ENCODE results near the gene SIPA1L3. TPM values are rescaled to one million over a fixed set of nuclear protein-coding genes. Genes with fewer than 3 reads are reported as not detected.
A peak's percentile ranks its signal among the peaks of the same experiment; 100 is the strongest.

The SIPA1L3 gene
- total RNA-seq, 4 donors from 2014 or later = 50.0 to 69.8 (median 53.6) TPM

GRCh38 chr19:37970699-37971098, 63.7 kb downstream of the SIPA1L3 start:
- H3K4me3 ChIP-seq (ENCODE audit: low read depth, poor library complexity, severe bottlenecking) = no peak overlapping the region
- DNase-seq (ENCODE audit: low spot score in 2 of 2) = no peak
- WGBS, 2 donors = 99% methylated on average over 4 of the region's 4 CpGs
- intact Hi-C loops (cut with DNase I; ENCODE audit: low total_unique reads) = loop anchor here (1.0 kb wide), 1 partner anchor 17 kb away; no protein-coding TSS in a partner anchor
- no peak for TF ChIP-seq POLR2A (IDR thresholded peaks at IDR 0.05)
- TF ChIP-seq CTCF (IDR thresholded peaks at IDR 0.05) = no peak

DNA sequence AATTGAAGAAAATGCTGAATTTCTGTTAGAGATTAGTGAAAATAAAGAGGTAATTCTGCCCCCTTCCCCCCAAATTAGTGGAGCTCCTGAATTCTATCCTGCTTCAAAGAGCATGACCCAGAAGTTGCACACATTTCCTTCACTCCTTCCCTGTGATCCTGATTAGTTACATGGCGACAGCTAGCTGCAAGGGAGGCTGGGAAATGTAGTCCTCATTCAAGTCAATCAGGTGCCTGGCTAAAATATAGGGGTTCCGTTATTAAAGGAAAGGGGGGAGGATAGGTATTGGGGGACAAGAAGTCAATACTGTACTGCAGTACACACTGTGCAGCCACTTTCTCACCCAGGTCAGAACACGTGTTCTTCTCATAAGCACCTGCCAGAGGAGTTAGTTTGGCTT, 65.8 kb downstream of the SIPA1L3 start:
- no peak for DNase-seq (ENCODE audit: low spot score in 2 of 2)
- WGBS, 2 donors = 96 to 100% methylated on average over 3 of the region's 3 CpGs

DNA sequence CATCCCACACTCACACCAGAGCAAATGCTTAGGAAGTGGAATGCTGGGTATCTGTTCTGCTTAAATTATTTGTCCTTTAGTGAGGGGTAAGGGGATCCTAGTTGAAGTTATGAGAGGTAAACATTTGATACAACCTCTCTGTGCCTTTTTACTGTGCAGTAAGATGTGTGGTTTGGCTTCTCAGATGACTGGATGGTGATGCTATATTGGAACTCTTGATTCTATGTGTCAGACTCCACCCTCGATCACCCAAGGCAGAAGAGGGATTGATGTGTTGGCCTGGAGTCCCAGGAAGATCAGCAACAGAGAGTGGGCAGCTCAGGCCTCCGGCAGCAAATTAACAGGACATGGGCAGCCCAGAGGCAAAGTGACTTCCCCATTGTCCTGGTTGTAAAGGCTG, 66.7 kb downstream of the SIPA1L3 start:
- DNase-seq (ENCODE audit: low spot score in 2 of 2) = no peak
- WGBS, 2 donors = 91 to 93% methylated on average over 2 of the region's 2 CpGs
- TF ChIP-seq CTCF (IDR thresholded peaks at IDR 0.05) = no peak
- no peak for TF ChIP-seq POLR2A (IDR thresholded peaks at IDR 0.05)
- intact Hi-C loops (cut with DNase I; ENCODE audit: low total_unique reads) = no loop called here
- H3K4me3 ChIP-seq (ENCODE audit: low read depth, poor library complexity, severe bottlenecking) = no peak overlapping the region

More for the DNA sequence above, 65.8 kb downstream of the SIPA1L3 start:
- no peak for TF ChIP-seq CTCF (IDR thresholded peaks at IDR 0.05)
- TF ChIP-seq POLR2A (IDR thresholded peaks at IDR 0.05) = no peak
- intact Hi-C loops (cut with DNase I; ENCODE audit: low total_unique reads) = no loop called here
- no peak overlapping the region for H3K4me3 ChIP-seq (ENCODE audit: low read depth, poor library complexity, severe bottlenecking)

- 86 to 89% methylated on average over 13 of the region's 13 CpGs for WGBS, 2 donors
- TF ChIP-seq POLR2A (IDR thresholded peaks at IDR 0.05) (no peak), CTCF (IDR thresholded peaks at IDR 0.05) (no peak)
- intact Hi-C loops (cut with DNase I; ENCODE audit: low total_unique reads) = no loop called here
- no peak overlapping the region for H3K4me3 ChIP-seq (ENCODE audit: low read depth, poor library complexity, severe bottlenecking)
- peak in 1 of 2 donors; percentile 46 for DNase-seq (ENCODE audit: low spot score in 2 of 2)
Measured at GRCh38 chr19:37975071-37975470, 68.1 kb downstream of the SIPA1L3 start.

- intact Hi-C loops (cut with DNase I; ENCODE audit: low total_unique reads) = no loop called here
- WGBS, 2 donors = 96 to 98% methylated on average over 16 of the region's 16 CpGs
- peak in 1 of 2 donors; percentile 75 for DNase-seq (ENCODE audit: low spot score in 2 of 2)
- TF ChIP-seq CTCF (IDR thresholded peaks at IDR 0.05) (no peak), POLR2A (IDR thresholded peaks at IDR 0.05) (no peak)
- H3K4me3 ChIP-seq (ENCODE audit: low read depth, poor library complexity, severe bottlenecking) = no peak overlapping the region
Measured at GRCh38 chr19:37975596-37976515, 68.8 kb downstream of the SIPA1L3 start.

All from lower leg skin (tissue), 4 donors.